HG02642 (cell line): Measurements from ENCODE around the gene ZNF569.

Source experiments
- ATAC-seq: cut with Tn5 transposase; IDR thresholded peaks from one replicate; pipeline ENCODE4 v1.9.1; 2021; ENCODE audit warnings: mild to moderate bottlenecking; ENCODE audit not compliant: unreplicated experiment, poor library complexity

The ZNF569 gene

DNA sequence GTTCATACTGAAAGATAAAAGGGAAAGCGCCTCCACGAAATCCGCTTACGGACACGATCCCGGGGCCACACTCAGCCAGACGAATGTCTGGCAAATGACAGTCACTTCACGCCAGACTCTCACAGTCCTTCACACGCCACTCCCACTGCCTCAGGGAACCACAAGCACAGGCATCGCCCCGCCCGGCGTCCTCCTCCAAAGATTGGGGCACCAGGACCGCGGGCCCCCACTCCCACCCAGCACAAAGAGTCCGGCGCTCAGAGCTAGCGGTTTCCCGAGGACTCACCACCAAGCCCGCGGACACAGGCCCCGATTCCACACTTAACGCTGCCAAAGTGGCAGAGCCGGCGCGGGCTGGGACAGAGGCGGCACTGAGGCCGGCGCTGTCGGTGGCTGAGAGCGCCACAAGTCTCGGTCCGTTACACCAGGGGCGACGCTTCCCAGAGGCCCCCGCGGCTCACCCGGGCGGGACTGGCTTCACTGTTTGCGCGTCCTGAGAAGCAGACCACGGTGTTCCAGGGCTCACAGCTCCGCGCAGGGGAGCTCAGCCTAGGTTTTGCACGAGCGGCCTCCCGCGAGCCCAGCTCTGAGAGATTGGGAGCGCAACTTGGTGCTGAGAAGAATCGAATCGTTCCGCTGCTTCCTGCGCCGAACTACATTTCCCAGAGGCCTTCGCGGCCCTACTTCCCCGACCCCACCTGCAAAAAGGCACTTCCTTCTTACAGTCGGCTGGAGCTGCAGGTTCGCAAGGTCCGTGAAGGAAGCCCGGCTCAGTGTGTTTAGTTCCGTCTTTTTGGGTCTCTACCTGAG is at the start of gene ZNF569:
Gene ZNF569 (minus strand): TSS at position 647 of the 810 bp plus-strand sequence. CDS start 22,523 bp downstream, outside the sequence.
- peak; percentile 75 for ATAC-seq

DNA sequence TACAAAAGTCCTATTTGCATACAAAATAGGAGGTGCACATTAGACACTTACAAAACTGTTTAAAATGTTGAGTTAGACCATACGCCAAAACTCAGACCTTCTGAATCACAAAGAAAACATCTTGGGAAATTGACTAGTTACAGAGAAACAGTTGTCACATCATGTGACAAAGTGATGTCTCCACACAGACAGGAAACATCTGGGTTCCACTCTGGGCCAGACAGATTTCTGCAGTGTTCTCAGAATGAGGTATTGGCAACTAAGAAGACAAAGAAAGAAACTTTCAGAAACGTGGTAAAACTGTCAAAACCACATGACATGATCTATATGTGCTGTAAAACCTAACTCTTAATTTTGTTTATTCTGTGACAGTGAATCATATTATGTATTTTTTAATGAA is 46.2 kb upstream of the ZNF569 start:
- no peak for ATAC-seq

- ATAC-seq: no peak
These were observed 44.6 kb upstream of the ZNF569 start for GRCh38 chr19:37511821-37512220.

- ATAC-seq: no peak
These were observed 43.9 kb upstream of the ZNF569 start for GRCh38 chr19:37511186-37511585.

DNA sequence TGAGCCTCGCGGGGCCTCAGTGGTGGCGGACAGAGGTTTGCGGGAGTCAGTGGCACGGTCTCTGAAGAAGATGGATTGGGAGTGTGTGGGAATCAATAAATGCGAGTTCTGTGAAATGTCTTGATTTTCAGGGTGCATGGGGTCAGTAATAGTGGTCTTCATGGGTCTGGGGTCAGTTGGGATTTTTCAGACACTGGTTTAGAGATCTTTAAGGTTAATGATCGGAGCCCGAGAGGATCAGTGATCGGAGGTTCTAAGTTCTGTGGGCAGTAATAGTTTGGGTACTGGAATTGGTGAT is 39.9 kb upstream of the ZNF569 start:
- no peak for ATAC-seq

DNA sequence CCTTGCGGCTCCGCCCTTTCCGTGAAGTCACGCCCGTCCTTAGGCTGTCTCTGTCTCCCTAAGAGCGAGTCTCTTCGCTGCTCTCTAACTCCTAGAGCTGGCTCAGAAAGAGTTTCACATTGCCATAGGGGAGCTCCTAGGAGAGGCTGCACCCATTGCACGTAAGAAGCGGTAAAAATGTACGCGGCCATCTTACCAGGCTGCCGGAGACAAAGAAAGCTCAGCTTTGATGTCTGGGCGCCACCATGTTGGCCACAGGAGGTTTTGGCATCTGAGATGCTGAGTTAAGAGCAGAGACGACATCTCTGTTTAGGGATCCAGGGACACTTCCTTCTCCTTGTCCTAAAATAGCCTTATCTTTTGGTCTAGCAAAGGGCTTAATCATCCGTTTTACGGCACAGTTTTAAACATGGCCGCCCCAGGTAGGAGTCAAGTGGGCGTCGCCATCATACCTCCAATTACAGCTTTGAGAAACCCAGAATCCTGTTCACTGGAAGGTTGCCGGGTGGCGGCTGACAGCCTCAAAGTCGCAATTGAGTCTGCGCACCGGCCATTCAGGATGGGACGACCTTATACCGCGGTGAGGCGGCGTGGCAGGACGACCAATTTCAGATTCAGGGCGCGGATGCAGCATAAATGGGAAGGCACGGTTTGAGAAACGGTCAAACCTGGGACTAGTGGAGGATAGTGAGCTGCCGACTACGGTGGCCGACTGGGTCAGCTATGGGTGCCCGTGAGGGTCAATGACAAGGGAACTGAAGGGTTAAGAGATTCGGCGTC is 39.3 kb upstream of the ZNF569 start, which contains the start of gene ZNF793:
Gene ZNF793 (plus strand): TSS at position 553 of the 780 bp plus-strand sequence. CDS start 16,501 bp downstream, outside the sequence.
- ATAC-seq: peak; percentile 76

DNA sequence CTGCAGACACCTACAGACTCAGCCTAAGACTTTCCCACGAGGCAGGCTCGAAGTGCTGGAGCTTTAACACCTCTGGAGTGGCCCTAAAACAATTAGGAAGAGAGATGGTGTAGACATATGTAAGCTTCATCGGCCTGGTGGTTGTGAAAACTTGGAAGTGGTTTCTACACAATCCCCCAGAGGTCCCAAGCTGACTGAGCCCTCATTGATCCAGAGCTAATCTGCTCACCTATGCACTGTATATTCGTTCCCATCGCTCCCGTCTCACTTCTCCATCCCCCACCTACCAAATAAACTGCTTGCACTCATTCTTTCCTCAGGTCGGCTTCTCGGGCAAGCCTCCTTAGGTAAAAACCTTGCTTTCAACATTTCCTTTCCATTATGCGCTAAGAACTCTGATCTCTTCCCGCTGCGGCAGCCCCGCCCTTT is 38.7 kb upstream of the ZNF569 start:
- peak; percentile 18 for ATAC-seq

DNA sequence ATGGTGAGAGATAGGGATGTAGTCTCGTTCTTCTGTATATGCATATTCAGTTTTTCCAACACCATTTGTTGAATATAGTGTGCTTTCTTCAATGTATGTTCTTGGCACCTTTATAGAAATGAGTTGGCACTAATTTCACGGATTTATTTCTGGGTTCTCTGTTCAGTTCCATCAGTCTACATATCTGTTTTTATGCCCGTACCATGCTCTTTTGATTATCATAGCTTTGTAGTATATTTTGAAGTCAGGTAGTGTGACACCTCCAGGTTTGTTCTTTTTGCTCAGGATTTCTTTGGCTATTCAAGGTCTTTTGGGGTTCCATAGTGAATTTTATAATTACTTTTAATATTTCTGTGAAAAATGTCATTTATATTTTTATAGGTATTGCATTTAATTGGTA is 25.0 kb upstream of the ZNF569 start:
- ATAC-seq: no peak

- ATAC-seq: no peak
These were observed 17.3 kb upstream of the ZNF569 start for GRCh38 chr19:37484406-37485168.

DNA sequence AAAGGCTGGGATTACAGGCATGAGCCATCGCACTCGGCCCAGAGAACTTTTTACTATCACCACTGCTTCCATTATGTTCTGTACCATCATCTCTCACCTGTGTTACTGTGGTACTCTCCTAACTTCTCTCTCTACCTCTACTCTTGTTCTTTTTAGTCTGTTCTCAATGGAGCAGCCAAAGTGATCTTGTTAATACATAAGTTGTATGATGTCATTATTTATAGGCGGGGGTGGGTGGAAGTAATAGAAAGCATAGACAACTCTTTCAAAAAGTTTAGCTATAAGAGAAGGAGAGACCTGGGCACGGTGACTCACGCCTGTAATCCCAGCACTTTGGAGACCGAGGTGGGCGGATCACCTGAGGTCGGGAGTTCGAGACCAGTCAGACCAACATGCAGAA is 4.9 kb upstream of the ZNF569 start:
- ATAC-seq: no peak

DNA sequence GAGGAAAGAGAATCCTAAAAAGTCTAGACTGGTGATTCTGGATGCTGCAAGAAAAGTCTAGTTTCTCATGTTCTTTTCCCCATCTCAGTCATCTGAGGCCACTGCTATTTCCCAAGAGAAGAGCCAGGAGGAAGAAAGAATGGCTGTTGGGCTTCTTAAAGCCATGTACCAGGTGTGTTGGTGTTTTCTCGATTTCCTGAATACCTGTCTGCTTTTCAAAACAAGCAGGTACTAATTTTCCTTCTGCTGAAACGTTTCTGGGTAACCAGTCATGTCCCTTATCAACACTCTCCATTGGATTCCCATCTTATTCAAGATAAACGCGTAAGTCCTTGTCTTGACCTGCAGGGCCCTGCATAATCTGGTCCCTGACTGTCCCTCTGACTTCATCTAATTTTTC is 3.0 kb upstream of the ZNF569 start:
- no peak for ATAC-seq

GRCh38 chr19:37468961-37469777 is 1.9 kb upstream of the ZNF569 start, which contains the start of gene ZNF570:
Gene ZNF570, plus strand, starts transcription at chr19:37469356. Its CDS starts 999 bp downstream, at chr19:37470355.
- ATAC-seq: peak; percentile 70

GRCh38 chr19:37467608-37468090 is 405 bp upstream of the ZNF569 start:
- no peak for ATAC-seq

DNA sequence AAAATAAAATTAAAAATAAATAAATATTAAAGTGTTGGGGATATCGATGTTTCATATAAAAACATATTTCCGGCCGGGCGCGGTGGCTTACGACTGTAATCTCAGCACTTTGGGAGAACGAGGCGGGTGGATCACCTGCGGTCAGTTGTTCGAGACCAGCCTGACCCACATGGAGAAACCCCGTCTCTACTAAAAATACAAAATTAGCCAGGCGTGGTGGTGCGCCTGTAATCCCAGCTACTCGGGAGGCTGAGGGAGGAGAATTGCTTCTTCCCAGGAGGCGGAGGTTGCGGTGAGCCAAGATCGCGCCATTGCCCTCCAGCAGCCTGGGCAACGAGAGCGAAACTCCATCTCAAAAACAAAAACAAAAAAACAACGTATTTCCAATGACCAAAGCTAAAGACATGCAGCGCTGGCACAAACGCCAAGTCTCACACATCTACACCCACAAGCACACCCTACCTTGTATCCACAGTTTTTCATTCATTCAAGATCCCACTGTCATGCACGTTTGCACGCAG is 907 bp downstream of the ZNF569 start:
- ATAC-seq: no peak

GRCh38 chr19:37452500-37453245 is 14.6 kb downstream of the ZNF569 start:
- ATAC-seq: no peak

DNA sequence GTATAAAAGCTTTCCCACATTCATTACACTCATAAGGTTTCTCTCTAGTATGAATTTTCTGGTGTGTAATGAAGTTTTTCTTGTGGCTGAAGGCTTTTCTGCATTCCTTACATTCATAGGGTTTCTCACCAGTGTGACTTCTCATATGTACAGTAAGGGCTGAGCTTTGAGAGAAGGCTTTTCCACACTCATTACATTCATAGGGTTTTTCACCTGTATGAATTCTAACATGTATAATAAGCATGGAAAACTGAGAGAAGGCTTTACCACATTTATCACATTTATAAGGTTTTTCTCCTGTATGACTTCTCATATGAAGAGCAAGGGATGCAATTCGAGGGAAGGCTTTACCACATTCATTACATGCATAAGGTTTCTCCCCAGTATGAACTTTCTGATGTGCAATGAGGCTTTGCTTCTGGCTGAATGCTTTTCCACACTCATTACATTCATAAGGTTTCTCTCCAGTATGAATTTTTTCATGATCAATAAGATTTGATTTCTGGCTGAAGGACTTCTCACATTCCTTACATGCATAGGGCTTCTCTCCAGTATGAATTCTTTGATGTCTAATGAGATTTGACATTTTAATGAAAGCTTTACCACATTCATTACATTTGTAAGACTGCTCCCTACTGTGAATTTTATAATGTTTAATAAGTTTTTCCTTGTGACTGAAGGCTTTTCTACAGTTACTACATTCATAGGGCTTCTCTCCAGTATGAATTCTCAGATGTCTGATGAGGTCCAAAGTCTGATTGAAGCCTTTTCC is 53.7 kb downstream of the ZNF569 start:
- no peak for ATAC-seq

GRCh38 chr19:37412700-37413099 is 54.5 kb downstream of the ZNF569 start:
- no peak for ATAC-seq
